C4-2B (cell line): ENCODE data around the gene ST3GAL2.

Experiments
- CTCF ChIP-seq: fragments of 450-650 bp; conservative IDR thresholded peaks from 2 replicates; pipeline ENCODE4 v1.5.1; 2017; ENCODE audit warnings: mild to moderate bottlenecking
- ZFX ChIP-seq: fragments of 450-650 bp; IDR thresholded peaks from 2 replicates; pipeline ENCODE4 v1.6.1; 2017

DNA sequence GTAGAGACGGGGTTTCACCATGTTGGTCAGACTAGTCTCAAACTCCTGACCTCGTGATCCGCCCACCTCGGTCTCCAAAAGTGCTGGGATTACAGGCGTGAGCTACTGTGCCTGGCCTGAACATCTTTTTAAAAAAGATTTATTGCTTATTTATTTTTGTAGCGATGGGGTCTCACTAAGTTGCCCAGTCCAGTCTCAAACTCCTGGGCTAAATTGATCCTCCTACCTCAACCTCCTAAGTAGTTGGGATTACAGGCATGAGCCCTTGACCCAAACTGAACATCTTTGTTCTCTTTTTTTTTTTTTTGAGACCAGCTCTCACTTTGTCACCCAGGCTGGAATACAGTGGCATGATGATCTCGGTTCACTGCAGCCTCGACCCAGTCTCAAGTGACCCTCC lies 64.7 kb downstream of the ST3GAL2 start:
- no peak for TF ChIP-seq CTCF
- no peak for TF ChIP-seq ZFX
